Lung (tissue), 12 donors: ENCODE results near the gene PODN. TPM values are rescaled to one million over a fixed set of nuclear protein-coding genes. Genes with fewer than 3 reads are reported as not detected.
A peak's percentile ranks its signal among the peaks of the same experiment; 100 is the strongest.

Experiments used
- ATAC-seq: fragments of 200-7000 bp; cut with Tn5 transposase; one replicate; pipeline ENCODE4 v1.9.1; 2020; ENCODE audit warnings: moderate number of reproducible peaks; ENCODE audit not compliant: insufficient read depth, low FRiP score
- DNase-seq, 3 donors: peaks; one replicate each; pipeline ENCODE4 v3.0.0-alpha.2; 2013 to 2017
- H3K27ac ChIP-seq, 2 donors: one replicate each; pipeline ENCODE4 v1.5.1; 2013; ENCODE audit warnings: mild to moderate bottlenecking in 2 of 2, moderate library complexity in 2 of 2, control low read depth in 1 of 2, inconsistent platforms in 1 of 2, low read depth in 1 of 2, low read length in 1 of 2
- H3K27me3 ChIP-seq, 3 donors: one replicate each; pipeline ENCODE4 v1.5.1; 2013; ENCODE audit warnings: low read length in 2 of 3; ENCODE audit not compliant: control insufficient read depth in 3 of 3, insufficient read depth in 3 of 3
- H3K36me3 ChIP-seq, 4 donors: one replicate each; pipeline ENCODE4 v1.5.1; 2013; ENCODE audit warnings: low read length in 4 of 4, mild to moderate bottlenecking in 1 of 4, moderate library complexity in 1 of 4; ENCODE audit not compliant: control insufficient read depth in 4 of 4, insufficient read depth in 4 of 4
- H3K4me1 ChIP-seq, 5 donors: one replicate each; pipeline ENCODE4 v1.5.1; 2013; ENCODE audit warnings: low read length in 5 of 5, mild to moderate bottlenecking in 2 of 5, moderate library complexity in 1 of 5; ENCODE audit not compliant: control insufficient read depth in 5 of 5, insufficient read depth in 5 of 5
- H3K4me3 ChIP-seq: one replicate; pipeline ENCODE4 v1.5.1; 2013; ENCODE audit warnings: mild to moderate bottlenecking, control low read depth, moderate library complexity
- H3K9ac ChIP-seq, 2 donors: one replicate each; pipeline ENCODE4 v1.5.1; 2013; ENCODE audit warnings: low read length in 2 of 2, control low read depth in 1 of 2; ENCODE audit not compliant: insufficient read depth in 1 of 2
- H3K9me3 ChIP-seq, 4 donors: one replicate each; pipeline ENCODE4 v1.5.1; 2013; ENCODE audit warnings: low read length in 3 of 4, mild to moderate bottlenecking in 1 of 4, moderate library complexity in 1 of 4; ENCODE audit not compliant: control insufficient read depth in 4 of 4, insufficient read depth in 3 of 4
- CTCF ChIP-seq: IDR thresholded peaks from 2 replicates; pipeline ENCODE4 v1.5.1; 2012; ENCODE audit warnings: mild to moderate bottlenecking; ENCODE audit errors: control extremely low read depth, extremely low read depth
- WGBS, 2 donors: extraction: QIAGEN DNeasy Blood & Tissue Kit; methylation state at CpG; one replicate each; pipeline ENCODE4 v1.1.7; 2013; 5-methylcytosine and 5-hydroxymethylcytosine counted together
- polyA plus RNA-seq, 2 donors: library from polyadenylated mRNA; stranded (reverse); fragments of 200-250 nt; gene quantifications; one replicate each; pipeline ENCODE4 v1.2.1, GENCODE V29; 2013
- total RNA-seq, 2 donors: library from RNA; depleted of rRNA in 1 of 2; stranded (reverse); fragments of >200 nt in 1 of 2; gene quantifications; one replicate each; pipeline ENCODE4 v1.2.1, GENCODE V29; 2014 to 2021
- donor health status: control.
- donor health status: control.
- donor health status: Bipolar disorder and iron deficiency.
- donor health status: healthy.
- donor health status: DM: yes; HTN: yes; CAD: no.

PODN gene
- total and polyA plus RNA-seq, 4 donors = 12.9 to 40.9 (median 21.7) TPM

GRCh38 chr1:53075206-53075605 is 13.2 kb downstream of the PODN start:
- Histone ChIP-seq H3K36me3 (peaks cover 0 to 4% (median 2%) of the 10 kb centered on the region in 4 donors), H3K9me3 (no peaks in the 10 kb centered on the region), H3K27me3 (no peaks in the 10 kb centered on the region), H3K27ac (no peak overlapping the region), H3K9ac (no peak overlapping the region), H3K4me3 (no peak overlapping the region), H3K4me1 (peaks cover 0 to 1% (median 0%) of the 10 kb centered on the region in 5 donors)
- no peak for TF ChIP-seq CTCF
- ATAC-seq (no peak), DNase-seq (peak in 1 of 3 donors; percentile 4)
- WGBS, 2 donors = 95 to 99% methylated on average over 4 of the region's 4 CpGs

- ATAC-seq (no peak), DNase-seq (peak in 1 of 3 donors; percentile 2)
- Histone ChIP-seq H3K27ac (no peak overlapping the region), H3K27me3 (no peaks in the 10 kb centered on the region), H3K4me1 (peaks cover 0 to 1% (median 0%) of the 10 kb centered on the region in 5 donors), H3K9ac (no peak overlapping the region), H3K4me3 (no peak overlapping the region), H3K9me3 (no peaks in the 10 kb centered on the region), H3K36me3 (peaks cover 0 to 4% (median 2%) of the 10 kb centered on the region in 4 donors)
- no peak for TF ChIP-seq CTCF
- 75% methylated on average over 8 of the region's 8 CpGs for WGBS, 2 donors
Measured at GRCh38 chr1:53075761-53076163, 13.7 kb downstream of the PODN start.

- DNase-seq = no peak
- 96% methylated on average over 8 to 9 of the region's 9 CpGs for WGBS, 2 donors
- no peak overlapping the region for H3K27ac ChIP-seq
Measured at GRCh38 chr1:53076165-53076564, 14.2 kb downstream of the PODN start.

More at GRCh38 chr1:53076165-53076564, 14.2 kb downstream of the PODN start:
- Histone ChIP-seq H3K4me1 (peaks cover 0 to 1% (median 0%) of the 10 kb centered on the region in 5 donors), H3K9me3 (no peaks in the 10 kb centered on the region), H3K4me3 (no peak overlapping the region), H3K36me3 (peaks cover 0 to 4% (median 2%) of the 10 kb centered on the region in 4 donors), H3K9ac (no peak overlapping the region), H3K27me3 (no peaks in the 10 kb centered on the region)
- ATAC-seq = no peak
- TF ChIP-seq CTCF = no peak
